HUDEP-2 (cell line): ENCODE results near the gene RINL.

Experiments
- DNase-seq, 76 experiments: peaks; one replicate each; lab custom pipeline; 2025; ENCODE audit not compliant: unreplicated experiment in 76 of 76; lab: John Stamatoyannopoulos, UW

RINL gene

GRCh38 chr19:38850976-38851621 is 27.0 kb downstream of the RINL start:
- peak in 44 of 76 experiments; percentile 16 to 88 (median 50) for DNase-seq

GRCh38 chr19:38850436-38850975 is 27.6 kb downstream of the RINL start:
- DNase-seq = peak in 20 of 76 experiments; percentile 49 to 100 (median 100)

GRCh38 chr19:38849860-38850435 is 28.1 kb downstream of the RINL start, which contains the start of gene HNRNPL:
HNRNPL (minus strand) TSS chr19:38849986; CDS start chr19:38849966, 20 bp downstream.
- DNase-seq = peak in 74 of 76 experiments; percentile 98 to 100 (median 100)

- peak; percentile 71 to 100 (median 99) for DNase-seq
These were observed 28.8 kb downstream of the RINL start for GRCh38 chr19:38849147-38849859.

- DNase-seq = peak in 2 of 76 experiments; percentile 19 to 44
These were observed 29.6 kb downstream of the RINL start for GRCh38 chr19:38848299-38849146.

GRCh38 chr19:38846097-38846496 is 32.0 kb downstream of the RINL start:
- DNase-seq = no peak

GRCh38 chr19:38845374-38846024 is 32.6 kb downstream of the RINL start:
- no peak for DNase-seq

GRCh38 chr19:38844093-38844686 is 33.9 kb downstream of the RINL start:
- no peak for DNase-seq

- DNase-seq = no peak
These were observed 34.8 kb downstream of the RINL start for GRCh38 chr19:38843175-38843758.

- DNase-seq = no peak
These were observed 35.5 kb downstream of the RINL start for GRCh38 chr19:38842439-38843174.

GRCh38 chr19:38841787-38842438 is 36.2 kb downstream of the RINL start:
- no peak for DNase-seq

- no peak for DNase-seq
These were observed 36.8 kb downstream of the RINL start for GRCh38 chr19:38841180-38841766.

GRCh38 chr19:38840583-38840968 is 37.5 kb downstream of the RINL start:
- DNase-seq = no peak

GRCh38 chr19:38839816-38840582 is 38.1 kb downstream of the RINL start:
- no peak for DNase-seq

GRCh38 chr19:38838986-38839761 is 38.9 kb downstream of the RINL start:
- no peak for DNase-seq
